Neutrophil (primary cell): ENCODE data around the gene CAP1.

Source experiments
- H3K27ac ChIP-seq: fragments of 200-600 bp; sonication (generic); 2 replicates; pipeline ENCODE4 v1.5.1; 2016; ENCODE audit warnings: mild to moderate bottlenecking, moderate library complexity
- H3K27me3 ChIP-seq: fragments of 200-600 bp; sonication (generic); 2 replicates; pipeline ENCODE4 v1.6.0; 2016; ENCODE audit warnings: mild to moderate bottlenecking
- H3K36me3 ChIP-seq: fragments of 200-600 bp; sonication (generic); 2 replicates; pipeline ENCODE4 v1.5.1; 2017
- H3K4me1 ChIP-seq, 2 experiments: fragments of 200-600 bp in 1 of 2; sonication (generic) in 1 of 2; 1 replicate in 1 of 2; 2 replicates in 1 of 2; pipeline versions ENCODE4 v1.5.1 to v1.6.1; 2013 to 2016; ENCODE audit warnings: low read depth in 1 of 2, low read length in 1 of 2, mild to moderate bottlenecking in 1 of 2, moderate library complexity in 1 of 2; ENCODE audit not compliant: control insufficient read depth in 1 of 2, insufficient read depth in 1 of 2
- H3K4me3 ChIP-seq, 2 experiments: fragments of 200-600 bp in 1 of 2; sonication (generic) in 1 of 2; 1 replicate in 1 of 2; 2 replicates in 1 of 2; pipeline ENCODE4 v1.5.1; 2013 to 2016; ENCODE audit warnings: low read depth in 1 of 2, low read length in 1 of 2, mild to moderate bottlenecking in 1 of 2, moderate library complexity in 1 of 2
- H3K9me3 ChIP-seq: fragments of 200-600 bp; sonication (generic); 2 replicates; pipeline ENCODE4 v1.5.1; 2016
- TF ChIP-seq, protein P1 (sequence below): fragments of 200-600 bp; sonication (generic); IDR thresholded peaks from 2 replicates; pipeline ENCODE4 v1.5.1; 2016; ENCODE audit warnings: antibody characterized with exemption

CAP1 gene

DNA sequence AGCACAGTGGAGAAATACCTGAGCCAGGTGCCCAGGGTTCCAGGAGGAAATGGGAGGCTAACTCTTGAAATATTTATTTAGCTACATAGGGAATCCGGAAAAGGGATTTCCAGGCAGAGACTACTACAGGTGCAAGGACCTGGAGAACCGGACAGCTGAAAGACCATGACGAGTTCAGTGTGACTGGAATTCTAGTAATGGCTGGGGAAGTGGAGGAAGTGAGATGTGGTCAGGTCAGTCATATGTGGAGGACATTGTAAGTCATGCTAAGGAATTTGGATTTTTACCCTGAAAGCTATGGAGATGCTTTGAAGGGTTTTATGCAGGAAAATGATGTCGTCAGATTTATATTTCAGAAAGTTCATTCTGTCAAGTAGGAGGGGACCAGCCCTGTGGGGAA lies 1.8 kb downstream of the CAP1 start:
- TF ChIP-seq, protein P1, sequence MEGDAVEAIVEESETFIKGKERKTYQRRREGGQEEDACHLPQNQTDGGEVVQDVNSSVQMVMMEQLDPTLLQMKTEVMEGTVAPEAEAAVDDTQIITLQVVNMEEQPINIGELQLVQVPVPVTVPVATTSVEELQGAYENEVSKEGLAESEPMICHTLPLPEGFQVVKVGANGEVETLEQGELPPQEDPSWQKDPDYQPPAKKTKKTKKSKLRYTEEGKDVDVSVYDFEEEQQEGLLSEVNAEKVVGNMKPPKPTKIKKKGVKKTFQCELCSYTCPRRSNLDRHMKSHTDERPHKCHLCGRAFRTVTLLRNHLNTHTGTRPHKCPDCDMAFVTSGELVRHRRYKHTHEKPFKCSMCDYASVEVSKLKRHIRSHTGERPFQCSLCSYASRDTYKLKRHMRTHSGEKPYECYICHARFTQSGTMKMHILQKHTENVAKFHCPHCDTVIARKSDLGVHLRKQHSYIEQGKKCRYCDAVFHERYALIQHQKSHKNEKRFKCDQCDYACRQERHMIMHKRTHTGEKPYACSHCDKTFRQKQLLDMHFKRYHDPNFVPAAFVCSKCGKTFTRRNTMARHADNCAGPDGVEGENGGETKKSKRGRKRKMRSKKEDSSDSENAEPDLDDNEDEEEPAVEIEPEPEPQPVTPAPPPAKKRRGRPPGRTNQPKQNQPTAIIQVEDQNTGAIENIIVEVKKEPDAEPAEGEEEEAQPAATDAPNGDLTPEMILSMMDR, result no peak
- Histone ChIP-seq H3K4me3 (peak overlapping the region; percentile 76 to 82), H3K27ac (peak overlapping the region; percentile 100), H3K27me3 (no peaks in the 10 kb centered on the region), H3K36me3 (peaks cover 30% of the 10 kb centered on the region), H3K9me3 (no peaks in the 10 kb centered on the region), H3K4me1 (peaks cover 84 to 90% of the 10 kb centered on the region in 2 experiments)

DNA sequence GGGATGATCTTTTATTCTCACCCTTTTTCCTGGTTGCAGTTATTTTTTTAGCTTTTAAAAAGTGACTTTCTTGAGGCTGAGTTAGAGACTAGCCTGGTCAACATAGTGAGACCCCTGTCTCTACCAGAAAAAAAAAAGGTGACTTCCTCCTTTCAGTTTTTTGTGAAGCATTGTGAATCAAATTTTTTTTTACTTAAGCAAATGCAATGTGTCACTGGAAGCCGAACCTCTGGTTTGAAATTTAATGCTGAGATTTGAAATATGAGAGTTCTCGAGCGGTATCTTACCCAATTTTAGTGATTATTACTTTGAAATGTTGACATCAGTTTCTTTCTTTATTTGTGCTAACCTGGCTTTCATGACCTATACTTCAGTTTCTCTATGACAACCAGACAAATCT lies 3.6 kb downstream of the CAP1 start:
- H3K9me3 ChIP-seq, result no peaks in the 10 kb centered on the region
- peak overlapping the region; percentile 100 for H3K27ac ChIP-seq
- H3K27me3 ChIP-seq, result no peaks in the 10 kb centered on the region
- peaks cover 82 to 90% of the 10 kb centered on the region in 2 experiments for H3K4me1 ChIP-seq
- peak overlapping the region; percentile 76 to 82 for H3K4me3 ChIP-seq
- TF ChIP-seq, protein P1, result no peak
- peaks cover 40% of the 10 kb centered on the region for H3K36me3 ChIP-seq

DNA sequence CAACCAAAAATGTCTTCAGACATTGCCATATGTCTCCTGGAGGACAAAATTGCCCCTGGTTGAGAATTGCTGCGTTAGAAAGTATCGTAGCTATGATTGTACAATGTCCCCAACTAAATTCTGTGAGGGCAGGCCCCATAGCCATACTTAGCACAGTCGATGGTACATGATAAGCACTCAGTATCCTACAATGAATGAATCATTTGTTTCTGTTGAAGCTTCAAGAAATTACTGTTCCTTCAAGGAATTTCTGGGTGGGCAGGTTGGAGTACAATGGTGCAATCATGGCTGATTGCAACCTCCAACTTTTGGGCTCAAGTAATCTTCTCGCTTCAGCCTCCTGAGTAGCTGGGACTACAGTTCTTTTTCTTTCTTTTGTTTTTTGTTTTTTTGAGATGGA lies 4.7 kb downstream of the CAP1 start:
- Histone ChIP-seq H3K4me3 (peak overlapping the region; percentile 76 to 82), H3K27ac (peak overlapping the region; percentile 100), H3K9me3 (no peaks in the 10 kb centered on the region), H3K36me3 (peaks cover 46% of the 10 kb centered on the region), H3K27me3 (no peaks in the 10 kb centered on the region), H3K4me1 (peaks cover 82 to 91% of the 10 kb centered on the region in 2 experiments)
- TF ChIP-seq, protein P1, result no peak

DNA sequence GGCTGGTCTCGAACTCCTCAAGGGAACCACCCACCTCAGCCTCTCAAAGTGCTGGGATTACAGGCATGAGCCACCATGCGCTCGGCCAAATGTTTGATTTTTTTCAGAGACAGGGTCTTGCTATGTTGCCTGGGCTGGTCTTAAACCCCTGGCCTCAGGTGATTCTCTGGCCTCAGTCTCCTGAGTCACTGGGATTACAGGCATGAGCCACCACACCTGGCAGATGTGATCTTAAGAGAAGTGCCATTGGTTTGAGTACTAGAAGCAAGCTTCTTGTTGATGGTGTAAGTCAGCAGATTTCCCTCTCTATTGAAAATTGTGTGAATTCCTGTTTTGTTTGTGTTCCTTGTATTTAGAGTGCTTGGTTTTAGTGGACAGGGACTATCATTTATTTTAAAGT lies 5.2 kb downstream of the CAP1 start:
- peak overlapping the region; percentile 76 to 82 for H3K4me3 ChIP-seq
- H3K27ac ChIP-seq, result peak overlapping the region; percentile 100
- peaks cover 52% of the 10 kb centered on the region for H3K36me3 ChIP-seq
- TF ChIP-seq, protein P1, result no peak
- H3K4me1 ChIP-seq, result peaks cover 88 to 96% of the 10 kb centered on the region in 2 experiments
- H3K9me3 ChIP-seq, result no peaks in the 10 kb centered on the region
- no peaks in the 10 kb centered on the region for H3K27me3 ChIP-seq

DNA sequence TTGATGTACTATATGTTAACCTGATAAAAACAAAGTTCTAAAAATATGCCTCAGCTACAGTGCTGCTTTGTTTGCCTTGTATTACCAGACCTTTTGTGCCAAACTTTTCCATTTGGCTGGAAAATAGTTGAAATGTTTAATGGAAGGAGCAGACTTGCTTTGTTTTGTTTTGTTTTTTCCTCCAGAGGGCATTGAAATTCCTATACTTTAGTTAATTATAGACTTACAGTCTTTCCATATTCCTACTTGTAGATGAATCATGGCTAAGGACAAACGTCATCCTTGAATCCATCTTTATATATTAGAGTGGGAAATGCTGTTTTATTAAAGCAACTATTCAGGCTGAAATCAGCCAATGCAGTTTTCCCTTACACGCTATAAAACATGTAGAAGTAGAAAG lies 6.7 kb downstream of the CAP1 start:
- Histone ChIP-seq H3K9me3 (no peaks in the 10 kb centered on the region), H3K27me3 (no peaks in the 10 kb centered on the region), H3K4me3 (peak overlapping the region in 1 of 2 experiments; percentile 24), H3K4me1 (peaks cover 98 to 99% of the 10 kb centered on the region in 2 experiments), H3K36me3 (peaks cover 65% of the 10 kb centered on the region), H3K27ac (peak overlapping the region; percentile 100)
- TF ChIP-seq, protein P1, result no peak

DNA sequence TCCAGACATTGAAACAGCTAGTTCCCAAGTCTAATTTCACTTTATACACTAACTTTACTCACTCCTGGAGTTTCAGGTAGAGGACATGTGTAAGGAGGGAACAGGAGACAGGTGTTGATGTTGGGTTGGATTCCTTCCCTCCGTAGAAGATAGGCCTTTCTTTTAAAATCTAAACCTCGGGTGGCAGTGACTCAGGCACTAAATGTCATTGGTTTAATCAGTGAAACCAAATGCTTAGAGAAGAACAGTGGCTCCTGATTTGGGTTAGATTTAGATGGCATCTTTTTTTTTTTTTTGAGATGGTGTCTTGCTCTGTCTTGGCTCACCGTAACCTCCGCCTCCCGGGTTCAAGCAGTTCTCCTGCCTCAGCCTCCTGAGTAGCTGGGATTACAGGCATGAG lies 7.2 kb downstream of the CAP1 start:
- Histone ChIP-seq H3K36me3 (peaks cover 65% of the 10 kb centered on the region), H3K27ac (peak overlapping the region; percentile 100), H3K4me3 (peak overlapping the region in 1 of 2 experiments; percentile 24), H3K27me3 (no peaks in the 10 kb centered on the region), H3K4me1 (peaks cover 98 to 99% of the 10 kb centered on the region in 2 experiments), H3K9me3 (no peaks in the 10 kb centered on the region)
- TF ChIP-seq, protein P1, result no peak
